Subcutaneous adipose tissue (tissue), 4 donors: ENCODE measurements around the gene CRELD2. TPM values are rescaled to one million over a fixed set of nuclear protein-coding genes. Genes with fewer than 3 reads are reported as not detected.

Experiments used
- total RNA-seq, 4 donors: library from RNA; depleted of rRNA; stranded (reverse); fragments of >200 nt; gene quantifications; one replicate each; pipeline ENCODE4 v1.1.0, GENCODE V29; 2016
- TF ChIP-seq, protein P1 (sequence below): fragments of 450-650 bp; IDR thresholded peaks from one replicate; pipeline ENCODE4 v1.5.1; 2016; ENCODE audit warnings: low read depth, mild to moderate bottlenecking, control low read depth, antibody characterized with exemption, moderate library complexity

Gene CRELD2, protein sequence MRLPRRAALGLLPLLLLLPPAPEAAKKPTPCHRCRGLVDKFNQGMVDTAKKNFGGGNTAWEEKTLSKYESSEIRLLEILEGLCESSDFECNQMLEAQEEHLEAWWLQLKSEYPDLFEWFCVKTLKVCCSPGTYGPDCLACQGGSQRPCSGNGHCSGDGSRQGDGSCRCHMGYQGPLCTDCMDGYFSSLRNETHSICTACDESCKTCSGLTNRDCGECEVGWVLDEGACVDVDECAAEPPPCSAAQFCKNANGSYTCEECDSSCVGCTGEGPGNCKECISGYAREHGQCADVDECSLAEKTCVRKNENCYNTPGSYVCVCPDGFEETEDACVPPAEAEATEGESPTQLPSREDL
- total RNA-seq = 10 to 100 TPM; 24.0 to 40.9 (median 31.9) TPM

DNA sequence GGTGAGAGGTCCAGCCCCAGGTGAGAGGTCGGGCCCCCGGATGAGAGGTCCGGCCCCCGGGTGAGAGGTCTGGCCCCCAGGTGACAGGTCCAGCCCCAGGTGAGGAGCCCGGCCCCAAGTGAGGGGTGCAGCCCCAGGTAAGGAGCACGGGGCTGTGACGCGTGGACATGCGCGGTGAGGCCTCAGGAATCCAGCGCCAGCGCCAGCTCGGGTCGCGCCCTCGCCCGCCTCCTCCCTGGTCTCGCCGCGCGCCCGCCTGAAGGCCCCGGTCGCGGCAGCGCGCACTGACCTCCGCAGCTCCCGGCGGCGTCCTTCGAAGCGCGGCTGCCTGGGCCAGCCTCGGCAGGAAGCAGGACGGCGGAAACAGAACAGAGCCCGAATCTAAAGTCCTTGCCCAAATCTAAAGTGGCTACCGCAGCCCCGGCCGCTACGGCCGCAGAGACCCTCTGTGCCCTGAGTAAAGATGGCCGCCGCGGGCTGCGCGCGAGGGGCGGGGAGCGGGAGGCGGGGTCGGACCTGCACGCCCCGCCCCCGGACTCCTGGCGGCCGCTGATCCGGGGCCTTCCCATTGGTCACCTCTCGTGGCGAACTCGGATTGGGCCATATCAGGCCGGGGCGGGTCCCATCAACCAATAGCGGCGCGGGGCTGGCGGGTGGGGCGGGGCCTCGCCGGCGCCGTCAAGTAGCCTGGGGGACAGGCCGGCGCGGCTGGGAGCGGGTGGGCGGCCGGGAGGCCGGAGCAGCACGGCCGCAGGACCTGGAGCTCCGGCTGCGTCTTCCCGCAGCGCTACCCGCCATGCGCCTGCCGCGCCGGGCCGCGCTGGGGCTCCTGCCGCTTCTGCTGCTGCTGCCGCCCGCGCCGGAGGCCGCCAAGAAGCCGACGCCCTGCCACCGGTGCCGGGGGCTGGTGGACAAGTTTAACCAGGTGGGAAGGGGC is at the start of gene CRELD2, which contains the start of gene ALG12:
Gene CRELD2, plus strand, starts transcription at position 661 of the 937 bp plus-strand sequence. Its CDS starts 136 bp downstream, at position 797.
Gene ALG12, minus strand, starts transcription at position 465 of the 937 bp plus-strand sequence. CDS start 4,673 bp downstream, outside the sequence.
- TF ChIP-seq, protein P1, sequence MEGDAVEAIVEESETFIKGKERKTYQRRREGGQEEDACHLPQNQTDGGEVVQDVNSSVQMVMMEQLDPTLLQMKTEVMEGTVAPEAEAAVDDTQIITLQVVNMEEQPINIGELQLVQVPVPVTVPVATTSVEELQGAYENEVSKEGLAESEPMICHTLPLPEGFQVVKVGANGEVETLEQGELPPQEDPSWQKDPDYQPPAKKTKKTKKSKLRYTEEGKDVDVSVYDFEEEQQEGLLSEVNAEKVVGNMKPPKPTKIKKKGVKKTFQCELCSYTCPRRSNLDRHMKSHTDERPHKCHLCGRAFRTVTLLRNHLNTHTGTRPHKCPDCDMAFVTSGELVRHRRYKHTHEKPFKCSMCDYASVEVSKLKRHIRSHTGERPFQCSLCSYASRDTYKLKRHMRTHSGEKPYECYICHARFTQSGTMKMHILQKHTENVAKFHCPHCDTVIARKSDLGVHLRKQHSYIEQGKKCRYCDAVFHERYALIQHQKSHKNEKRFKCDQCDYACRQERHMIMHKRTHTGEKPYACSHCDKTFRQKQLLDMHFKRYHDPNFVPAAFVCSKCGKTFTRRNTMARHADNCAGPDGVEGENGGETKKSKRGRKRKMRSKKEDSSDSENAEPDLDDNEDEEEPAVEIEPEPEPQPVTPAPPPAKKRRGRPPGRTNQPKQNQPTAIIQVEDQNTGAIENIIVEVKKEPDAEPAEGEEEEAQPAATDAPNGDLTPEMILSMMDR = no peak

DNA sequence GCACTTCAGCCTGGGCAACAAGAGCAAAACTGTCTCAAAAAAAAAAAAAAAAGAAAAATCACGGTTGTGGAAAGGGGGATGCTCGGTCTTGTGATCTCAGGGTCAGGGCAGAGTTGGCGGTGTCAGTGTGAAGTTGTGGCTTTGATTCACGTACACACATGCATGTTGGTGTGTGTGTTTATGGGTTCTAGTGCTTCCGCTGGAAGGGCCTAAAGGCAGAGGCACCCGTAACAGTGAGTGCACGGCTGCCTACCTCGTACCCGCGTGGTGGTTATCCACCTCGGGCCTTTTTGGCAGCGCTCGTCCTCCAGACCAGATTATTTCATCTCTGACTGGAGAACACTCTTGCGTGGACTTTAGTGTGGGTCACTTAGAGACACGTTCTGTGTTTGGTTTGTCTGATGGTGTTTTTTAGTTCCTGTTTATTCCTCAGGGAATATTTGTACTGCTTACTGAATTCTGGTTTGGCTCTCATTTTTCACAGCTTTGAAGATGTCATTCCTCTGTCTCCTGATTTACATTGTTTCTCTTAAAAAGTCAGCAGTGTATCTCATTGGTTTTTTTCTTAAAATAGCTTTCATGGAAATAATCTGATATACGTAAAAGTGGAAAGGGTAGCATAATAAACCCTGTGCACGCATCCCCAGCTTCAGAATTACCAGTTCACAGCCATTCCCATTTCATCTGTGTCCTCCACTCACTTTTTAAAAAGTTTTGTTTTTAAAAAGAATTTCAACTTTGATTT is 49.2 kb upstream of the CRELD2 start:
- TF ChIP-seq, protein P1 = no peak

DNA sequence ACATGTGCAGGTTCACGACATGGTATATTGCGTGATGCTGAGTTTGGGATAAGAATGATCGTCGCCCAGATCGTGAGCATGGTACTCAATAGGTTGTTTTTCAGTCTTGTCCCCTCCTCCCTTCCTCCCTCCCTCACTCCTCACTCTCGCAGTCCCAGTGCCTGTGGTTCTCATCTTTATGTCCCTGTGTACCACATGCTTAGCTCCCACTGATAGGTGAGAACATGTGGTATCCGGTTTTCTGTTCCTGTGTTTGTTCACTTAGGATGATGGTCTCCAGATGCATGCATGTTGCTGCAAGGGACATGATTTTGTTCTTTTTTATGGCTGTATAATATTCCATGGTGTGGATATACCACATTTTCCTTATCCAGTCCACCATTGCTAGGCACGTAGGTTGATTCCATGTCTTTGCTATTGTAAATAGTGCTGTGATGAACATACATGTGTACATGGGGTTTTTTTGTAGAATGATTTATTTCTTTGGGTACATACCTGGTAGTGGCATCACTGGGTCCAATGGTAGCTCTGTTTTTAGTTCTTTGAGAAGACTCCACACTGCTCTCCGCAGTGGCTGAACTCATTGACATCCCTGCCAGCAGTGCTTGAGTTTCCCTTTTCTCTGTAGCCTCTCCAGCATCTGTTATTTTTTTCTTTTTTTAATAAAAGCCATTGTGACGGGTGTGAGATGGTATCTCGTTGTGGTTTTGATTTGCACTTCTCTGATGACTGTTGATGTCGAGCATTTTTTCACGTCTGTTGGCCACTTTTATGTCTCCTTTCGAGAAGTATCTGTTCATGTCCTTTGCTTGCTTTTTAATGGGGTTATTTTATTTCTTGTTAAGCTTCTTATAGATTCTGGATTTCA is 48.4 kb upstream of the CRELD2 start:
- TF ChIP-seq, protein P1 = no peak

DNA sequence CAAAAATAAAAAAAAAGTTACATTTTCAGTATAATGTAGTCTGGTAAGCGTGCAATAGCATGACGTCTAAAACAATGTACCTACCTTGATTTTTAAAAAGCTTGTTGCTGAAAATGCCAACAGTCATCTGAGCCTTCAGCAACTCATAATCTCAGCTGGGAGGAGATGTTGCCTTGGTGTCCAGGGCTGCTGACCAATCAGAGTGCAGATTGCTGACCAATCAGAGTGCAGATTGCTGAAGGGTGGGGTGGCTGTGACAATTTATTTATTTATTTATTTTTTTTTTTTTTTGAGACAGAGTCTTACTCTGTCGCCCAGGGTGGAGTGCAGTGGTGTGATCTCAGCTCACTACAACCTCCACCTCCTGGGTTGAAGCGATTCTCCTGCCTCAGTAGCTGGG is 47.0 kb upstream of the CRELD2 start:
- TF ChIP-seq, protein P1 = no peak

DNA sequence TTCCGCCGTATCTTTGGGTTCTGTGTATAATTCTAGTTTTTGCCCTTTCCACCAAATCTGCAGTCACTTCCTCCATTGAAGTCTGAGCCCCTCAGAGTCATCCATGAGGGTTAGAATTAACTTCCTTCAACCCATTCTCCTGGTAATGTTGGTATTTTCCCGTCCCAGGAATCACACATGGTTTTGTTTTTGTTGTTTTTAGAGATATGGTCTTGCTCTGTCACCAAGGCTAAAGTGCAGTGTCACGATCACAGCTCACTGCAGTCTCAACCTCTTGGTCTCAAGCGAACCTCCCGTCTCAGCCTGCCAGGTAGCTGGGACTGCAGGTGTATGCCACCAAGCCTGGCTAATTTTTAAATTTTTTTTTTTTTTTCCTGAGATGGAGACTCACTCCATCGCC is 46.1 kb upstream of the CRELD2 start:
- TF ChIP-seq, protein P1 = no peak

DNA sequence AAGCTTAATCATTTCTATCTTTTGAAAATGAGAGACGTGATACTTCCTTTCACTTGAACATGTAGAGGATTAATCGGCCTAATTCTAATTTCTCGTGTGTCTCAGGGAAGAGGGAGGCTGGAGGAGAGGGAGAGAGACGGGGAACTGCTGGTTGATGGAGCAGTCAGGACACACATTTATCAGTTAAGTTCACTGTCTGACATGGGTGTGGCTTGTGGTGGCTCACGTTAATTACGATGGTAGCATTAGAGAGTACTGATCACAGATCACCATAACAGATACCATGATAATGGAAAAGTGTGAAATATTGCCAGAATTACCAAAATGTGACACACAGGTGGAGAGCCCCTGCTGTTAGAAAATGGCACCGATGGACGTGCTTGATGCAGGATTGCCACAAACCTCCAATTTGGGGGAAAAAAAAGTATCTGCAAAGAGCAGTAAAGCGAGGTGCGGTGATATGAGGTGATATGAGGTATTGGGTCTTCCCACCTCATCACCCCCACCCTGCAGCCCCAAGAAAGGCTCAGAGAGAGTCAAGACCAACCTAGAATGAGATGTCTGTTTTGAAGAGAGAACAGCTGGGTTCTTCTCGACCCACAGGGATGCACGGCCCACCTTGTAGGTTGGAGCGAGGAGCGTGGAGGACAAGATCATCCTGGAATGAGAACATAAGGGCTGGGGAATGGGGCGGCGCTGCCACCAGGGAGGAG is 45.0 kb upstream of the CRELD2 start:
- TF ChIP-seq, protein P1 = no peak
